AG04450 (cell line): ENCODE measurements around the gene CDC27. TPM values are rescaled to one million over a fixed set of nuclear protein-coding genes. Genes with fewer than 3 reads are reported as not detected.
"Not testable (repeated sequence)": the region's sequence is repeated elsewhere in the genome, so short reads cannot be mapped to it uniquely, and the experiment has no call there.

Experiments used
- CTCF ChIA-PET: fragments of 300-600, 350-600 bp; formaldehyde crosslinking; extraction: SDS; loops from one replicate; lab custom pipeline; 2022; ENCODE audit warnings: antibody characterized with exemption, inconsistent platforms; lab: Charles Lee
- POLR2A ChIA-PET: fragments of 350-600 bp; formaldehyde crosslinking; extraction: SDS; loops from one replicate; lab custom pipeline; 2021; ENCODE audit warnings: antibody characterized with exemption, inconsistent platforms; lab: Yijun Ruan, JAX
- DNase-seq: peaks from one replicate; pipeline ENCODE4 v3.0.0-alpha.2; 2011; ENCODE audit warnings: low read depth, low spot score
- H3K27ac ChIP-seq: one replicate; pipeline ENCODE4 v1.5.1; 2012; ENCODE audit warnings: low read depth, low read length, control low read depth
- H3K27me3 ChIP-seq: one replicate; pipeline ENCODE4 v1.6.0; 2012; ENCODE audit warnings: low read length; ENCODE audit not compliant: control insufficient read depth, insufficient read depth
- H3K4me3 ChIP-seq: 2 replicates; pipeline ENCODE4 v1.5.1; 2011; ENCODE audit warnings: mild to moderate bottlenecking, low read depth, low read length, control low read depth
- H3K9me3 ChIP-seq: 2 replicates; pipeline ENCODE4 v1.5.1; 2012; ENCODE audit warnings: low read length; ENCODE audit not compliant: control insufficient read depth, insufficient read depth
- polyA plus RNA-seq: library from polyadenylated mRNA; depleted of rRNA; stranded (reverse); fragments of >200 nt; gene quantifications from 2 replicates; pipeline ENCODE4 v1.2.3, GENCODE V29; 2011
- TF ChIP-seq, protein P1 (sequence below): IDR thresholded peaks from 2 replicates; pipeline ENCODE4 v1.5.1; 2011; ENCODE audit warnings: low read depth, low read length, control low read depth, inconsistent platforms

Gene CDC27
- polyA plus RNA-seq, 1 experiment = 120 TPM

DNA sequence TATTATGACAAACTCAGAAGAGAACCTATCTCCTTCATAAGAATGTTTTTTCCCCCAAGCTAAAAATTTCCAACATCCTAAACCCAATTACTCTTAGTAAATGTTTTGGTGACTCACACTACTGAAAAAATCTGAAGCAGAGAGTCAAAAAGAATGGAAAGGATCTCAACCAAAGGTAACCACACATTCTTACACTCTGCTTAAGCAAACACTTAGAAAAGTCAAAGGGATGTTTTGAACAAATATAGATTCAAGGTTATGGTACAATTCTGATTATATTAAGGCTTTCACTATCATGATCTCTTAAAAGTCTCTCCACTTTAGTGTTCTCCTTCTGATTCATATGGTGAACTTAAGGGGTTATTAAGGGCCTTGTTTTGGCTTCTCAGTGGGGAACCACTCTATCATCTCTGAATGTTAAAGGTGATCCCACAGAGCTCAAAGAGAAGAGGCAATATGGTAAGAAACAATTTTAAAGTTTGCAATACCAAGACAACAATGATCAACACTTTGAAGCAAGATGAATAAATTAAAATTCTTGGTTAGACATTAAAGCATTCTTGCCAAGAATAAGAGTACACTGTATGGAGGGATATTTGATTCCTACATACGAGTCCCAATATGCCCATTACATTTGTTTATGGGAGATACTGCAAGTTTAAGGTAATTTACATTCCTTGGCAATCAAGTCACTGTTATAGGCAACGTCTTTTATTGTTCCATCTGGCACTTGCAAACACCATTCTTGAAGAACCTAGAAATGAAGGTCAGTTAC lies 69.2 kb downstream of the CDC27 start:
- POLR2A ChIA-PET = interaction anchor here (0.5 to 0.8 kb wide), 2 partner anchors 52 to 513 kb away, joined by 3 read pairs; no protein-coding TSS in a partner anchor
- Histone ChIP-seq H3K9me3 (no peaks in the 10 kb centered on the region), H3K27ac (no peak overlapping the region), H3K4me3 (no peak overlapping the region), H3K27me3 (no peaks in the 10 kb centered on the region)
- TF ChIP-seq, protein P1, sequence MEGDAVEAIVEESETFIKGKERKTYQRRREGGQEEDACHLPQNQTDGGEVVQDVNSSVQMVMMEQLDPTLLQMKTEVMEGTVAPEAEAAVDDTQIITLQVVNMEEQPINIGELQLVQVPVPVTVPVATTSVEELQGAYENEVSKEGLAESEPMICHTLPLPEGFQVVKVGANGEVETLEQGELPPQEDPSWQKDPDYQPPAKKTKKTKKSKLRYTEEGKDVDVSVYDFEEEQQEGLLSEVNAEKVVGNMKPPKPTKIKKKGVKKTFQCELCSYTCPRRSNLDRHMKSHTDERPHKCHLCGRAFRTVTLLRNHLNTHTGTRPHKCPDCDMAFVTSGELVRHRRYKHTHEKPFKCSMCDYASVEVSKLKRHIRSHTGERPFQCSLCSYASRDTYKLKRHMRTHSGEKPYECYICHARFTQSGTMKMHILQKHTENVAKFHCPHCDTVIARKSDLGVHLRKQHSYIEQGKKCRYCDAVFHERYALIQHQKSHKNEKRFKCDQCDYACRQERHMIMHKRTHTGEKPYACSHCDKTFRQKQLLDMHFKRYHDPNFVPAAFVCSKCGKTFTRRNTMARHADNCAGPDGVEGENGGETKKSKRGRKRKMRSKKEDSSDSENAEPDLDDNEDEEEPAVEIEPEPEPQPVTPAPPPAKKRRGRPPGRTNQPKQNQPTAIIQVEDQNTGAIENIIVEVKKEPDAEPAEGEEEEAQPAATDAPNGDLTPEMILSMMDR = no peak
- peak; percentile 24 for DNase-seq
- CTCF ChIA-PET = interaction anchor here (1.2 kb wide), 1 partner anchor 177 kb away, joined by 3 read pairs; no protein-coding TSS in a partner anchor

DNA sequence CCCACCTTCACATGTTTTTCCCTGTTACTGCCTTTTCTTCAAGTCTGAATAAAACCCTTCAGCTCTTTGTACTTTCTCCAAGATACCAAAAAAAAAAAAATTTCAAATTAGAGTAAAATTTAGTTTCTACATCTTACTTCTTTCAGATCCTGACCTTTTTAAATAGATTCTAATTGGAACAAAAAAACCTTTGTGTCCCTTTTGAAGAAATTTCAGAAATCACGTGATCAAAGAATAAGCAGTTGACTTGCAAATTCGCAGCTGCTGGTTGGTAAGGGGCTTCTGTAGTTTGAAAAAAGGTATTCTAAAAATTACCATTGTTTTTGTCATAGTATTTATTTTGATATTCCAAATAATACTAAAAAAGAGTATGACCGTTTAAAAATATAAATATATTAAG lies 71.7 kb downstream of the CDC27 start:
- H3K27ac ChIP-seq = no peak overlapping the region
- H3K9me3 ChIP-seq = no peaks in the 10 kb centered on the region
- no peak for DNase-seq
- TF ChIP-seq, protein P1 = no peak
- no peaks in the 10 kb centered on the region for H3K27me3 ChIP-seq
- ChIA-PET CTCF (no interaction called here), POLR2A (no interaction called here)
- no peak overlapping the region for H3K4me3 ChIP-seq

DNA sequence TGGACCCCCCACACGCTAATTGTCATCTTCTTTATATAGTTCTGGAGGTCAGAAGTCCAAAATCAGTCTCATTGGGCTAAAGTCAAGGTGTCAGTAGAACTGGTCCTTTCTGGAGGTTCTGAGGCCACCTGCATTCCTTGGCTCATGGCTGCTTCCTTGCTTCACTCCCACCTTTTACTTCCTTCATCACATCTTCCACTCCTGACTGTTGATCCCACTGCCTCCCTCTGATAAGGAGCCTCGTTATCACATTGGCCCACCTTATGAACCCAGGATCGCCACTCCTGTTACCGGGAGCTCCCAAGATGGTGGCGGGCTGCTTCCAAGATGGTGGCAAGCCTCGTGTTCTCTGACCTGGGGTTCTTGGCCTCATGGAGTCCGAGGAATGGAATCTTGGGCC lies 83.0 kb downstream of the CDC27 start:
- H3K27me3 ChIP-seq = no peaks in the 10 kb centered on the region
- no peak overlapping the region for H3K4me3 ChIP-seq
- ChIA-PET POLR2A (no interaction called here), CTCF (no interaction called here)
- TF ChIP-seq, protein P1 = no peak
- no peak for DNase-seq
- no peaks in the 10 kb centered on the region for H3K9me3 ChIP-seq
- H3K27ac ChIP-seq = no peak overlapping the region

DNA sequence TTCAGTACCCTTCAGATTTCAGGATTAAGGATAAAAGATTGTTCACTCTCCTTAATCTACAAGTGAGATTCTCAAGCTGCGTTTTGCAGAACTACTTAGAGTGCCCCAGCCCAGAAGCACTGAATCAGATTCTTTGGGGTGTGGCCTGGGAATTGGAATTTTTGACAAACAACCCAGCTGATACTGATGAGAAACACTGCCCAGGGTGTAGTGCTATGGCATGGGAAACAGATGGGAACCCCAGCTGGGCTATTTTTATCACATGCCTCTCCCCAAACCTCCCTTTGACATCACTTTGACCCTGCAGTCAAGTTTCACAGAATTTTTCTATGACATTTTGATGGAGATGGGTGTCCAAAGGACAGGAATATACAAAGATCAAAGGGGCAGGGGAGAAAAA lies 83.8 kb downstream of the CDC27 start:
- CTCF ChIA-PET, H3K4me3 ChIP-seq, POLR2A ChIA-PET, H3K9me3 ChIP-seq, H3K27ac ChIP-seq, DNase-seq, H3K27me3 ChIP-seq: not testable (repeated sequence)

DNA sequence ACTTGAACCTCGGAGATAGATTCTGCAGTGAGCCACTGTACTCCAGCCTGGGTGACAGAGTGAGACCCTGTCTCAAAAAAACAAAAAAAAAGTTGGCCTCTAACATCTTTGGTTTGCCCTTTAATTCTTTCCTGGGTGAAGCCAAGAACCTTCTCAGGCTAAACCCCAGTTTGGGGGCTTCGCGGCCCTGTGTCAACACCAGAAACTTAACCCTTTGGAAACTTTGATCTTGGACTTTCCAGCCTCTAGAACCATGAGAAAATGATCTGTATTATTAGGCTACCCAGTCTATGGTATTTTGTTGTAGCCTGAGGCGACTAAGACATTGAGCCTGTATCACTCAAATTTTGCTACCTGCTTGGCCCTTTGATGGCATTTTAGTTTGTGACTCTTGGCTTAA lies 86.2 kb downstream of the CDC27 start:
- Histone ChIP-seq H3K27ac (no peak overlapping the region), H3K9me3 (no peaks in the 10 kb centered on the region), H3K4me3 (no peak overlapping the region), H3K27me3 (no peaks in the 10 kb centered on the region)
- ChIA-PET CTCF (no interaction called here), POLR2A (no interaction called here)
- TF ChIP-seq, protein P1 = no peak
- no peak for DNase-seq
